Neural crest cell (in vitro differentiated cells): ENCODE data around the gene ARNT2. TPM values are rescaled to one million over a fixed set of nuclear protein-coding genes. Genes with fewer than 3 reads are reported as not detected.

ENCODE experiments used
- DNase-seq: peaks from one replicate; pipeline ENCODE4 v3.0.0; 2021; ENCODE audit warnings: low read depth, mixed read lengths, low spot score
- H3K27ac Mint-ChIP-seq: one replicate; pipeline ENCODE4 v1.8.0; 2021; ENCODE audit warnings: mild to moderate bottlenecking, mixed read lengths; ENCODE audit not compliant: unreplicated experiment
- H3K27me3 Mint-ChIP-seq: 2 replicates; pipeline ENCODE4 v1.8.0; 2021; ENCODE audit warnings: low read depth, mild to moderate bottlenecking, mixed read lengths
- H3K36me3 Mint-ChIP-seq: 2 replicates; pipeline ENCODE4 v1.8.0; 2021; ENCODE audit warnings: low read depth, mild to moderate bottlenecking, mixed read lengths
- H3K4me1 Mint-ChIP-seq: 2 replicates; pipeline ENCODE4 v1.8.0; 2021; ENCODE audit warnings: mixed read lengths
- H3K4me3 Mint-ChIP-seq: one replicate; pipeline ENCODE4 v1.8.0; 2021; ENCODE audit warnings: mild to moderate bottlenecking, mixed read lengths
- H3K9me3 Mint-ChIP-seq: 2 replicates; pipeline ENCODE4 v1.8.0; 2021; ENCODE audit warnings: mixed read lengths
- CTCF ChIP-seq: fragments of 200-600 bp; sonication (generic); conservative IDR thresholded peaks from 2 replicates; pipeline ENCODE4 v1.5.0; 2021; ENCODE audit warnings: antibody characterized with exemption, mild to moderate bottlenecking
- total RNA-seq: library from RNA; stranded (reverse); gene quantifications from 2 replicates; pipeline ENCODE4 v1.2.1, GENCODE V29; 2021

Gene ARNT2
- total RNA-seq, 1 donor from 2014 or later, result 58.3 TPM

- no peak for TF ChIP-seq CTCF
- H3K4me1 Mint-ChIP-seq, result peaks cover 10% of the 10 kb centered on the region
- H3K27ac Mint-ChIP-seq, result no peak overlapping the region
- H3K36me3 Mint-ChIP-seq, result no peaks in the 10 kb centered on the region
- no peak for DNase-seq
- no peaks in the 10 kb centered on the region for H3K27me3 Mint-ChIP-seq
- H3K4me3 Mint-ChIP-seq, result no peak overlapping the region
- no peaks in the 10 kb centered on the region for H3K9me3 Mint-ChIP-seq
These were observed 204.9 kb downstream of the ARNT2 start for GRCh38 chr15:80609091-80609490.

DNA sequence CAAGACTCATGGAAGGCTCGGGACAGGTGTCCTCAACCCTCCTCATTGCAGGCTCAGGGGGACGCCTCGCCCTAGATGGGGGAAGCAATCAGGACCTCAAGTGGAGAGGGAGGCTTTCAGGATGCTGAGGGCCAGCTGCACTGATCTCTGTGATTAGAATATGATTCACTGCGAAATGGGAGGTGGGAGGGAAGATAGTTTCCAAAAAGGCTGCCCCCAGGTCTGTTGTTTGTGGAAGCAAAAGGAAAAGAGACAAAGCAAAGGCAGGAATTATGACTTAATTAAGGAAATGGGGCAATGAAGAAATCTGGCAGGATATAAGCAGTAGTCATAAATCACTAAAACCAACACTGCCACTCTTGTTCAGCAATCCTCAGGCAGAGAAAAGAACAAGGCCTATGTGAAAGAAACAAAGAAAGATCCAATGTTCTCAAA lies 205.3 kb downstream of the ARNT2 start:
- DNase-seq, result no peak
- Mint-ChIP-seq H3K27ac (no peak overlapping the region), H3K4me1 (peaks cover 10% of the 10 kb centered on the region), H3K9me3 (no peaks in the 10 kb centered on the region), H3K36me3 (no peaks in the 10 kb centered on the region), H3K4me3 (no peak overlapping the region), H3K27me3 (no peaks in the 10 kb centered on the region)
- no peak for TF ChIP-seq CTCF

- peaks cover 3% of the 10 kb centered on the region for H3K27me3 Mint-ChIP-seq
- H3K27ac Mint-ChIP-seq, result no peak overlapping the region
- no peaks in the 10 kb centered on the region for H3K9me3 Mint-ChIP-seq
- H3K4me1 Mint-ChIP-seq, result peaks cover 10% of the 10 kb centered on the region
- H3K4me3 Mint-ChIP-seq, result no peak overlapping the region
- TF ChIP-seq CTCF, result no peak
- no peak for DNase-seq
- H3K36me3 Mint-ChIP-seq, result no peaks in the 10 kb centered on the region
These were observed 207.4 kb downstream of the ARNT2 start for GRCh38 chr15:80611543-80612080.

GRCh38 chr15:80612118-80612823 lies 208.1 kb downstream of the ARNT2 start:
- peaks cover 3% of the 10 kb centered on the region for H3K27me3 Mint-ChIP-seq
- H3K4me1 Mint-ChIP-seq, result peaks cover 10% of the 10 kb centered on the region

DNA sequence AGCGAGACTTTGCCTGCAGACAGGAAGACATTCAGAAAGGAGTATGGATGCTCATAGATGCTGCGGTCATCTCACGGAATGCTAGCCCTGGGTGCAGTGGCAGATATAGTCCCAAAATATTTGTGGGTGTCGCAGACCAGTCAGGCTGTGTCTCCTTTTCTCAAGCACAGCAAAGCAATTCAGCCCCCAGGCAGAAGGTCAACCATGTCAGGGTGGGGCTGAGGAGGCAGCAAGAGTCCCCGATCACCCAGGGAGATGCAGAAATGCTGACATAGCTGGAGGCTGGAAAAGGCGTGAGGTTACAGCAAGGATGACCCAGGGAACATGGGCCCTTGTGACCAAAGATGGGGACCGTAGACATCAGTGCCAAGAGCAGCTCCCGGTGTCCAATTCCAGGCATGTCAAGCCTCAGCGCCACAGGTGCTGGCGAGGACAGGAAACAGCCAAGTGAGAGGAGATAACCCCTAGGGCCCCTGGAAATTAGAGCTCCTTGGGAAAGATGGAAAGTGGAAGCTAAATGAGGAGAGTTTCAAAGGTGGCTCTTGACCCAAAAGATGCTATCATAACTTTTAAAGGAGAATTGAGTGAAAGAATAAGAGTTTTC lies 209.7 kb downstream of the ARNT2 start:
- no peak for DNase-seq
- H3K9me3 Mint-ChIP-seq, result no peaks in the 10 kb centered on the region
- TF ChIP-seq CTCF, result no peak
- H3K27ac Mint-ChIP-seq, result no peak overlapping the region
- H3K4me3 Mint-ChIP-seq, result no peak overlapping the region
- peaks cover 8% of the 10 kb centered on the region for H3K27me3 Mint-ChIP-seq
- H3K4me1 Mint-ChIP-seq, result peaks cover 10% of the 10 kb centered on the region
- no peaks in the 10 kb centered on the region for H3K36me3 Mint-ChIP-seq

More at GRCh38 chr15:80612118-80612823, 208.1 kb downstream of the ARNT2 start:
- Mint-ChIP-seq H3K36me3 (no peaks in the 10 kb centered on the region), H3K27ac (no peak overlapping the region), H3K9me3 (no peaks in the 10 kb centered on the region), H3K4me3 (no peak overlapping the region)
- no peak for TF ChIP-seq CTCF
- no peak for DNase-seq
